ENCODE data around the gene NXNL2. TPM values are rescaled to one million over a fixed set of nuclear protein-coding genes. Genes with fewer than 3 reads are reported as not detected.

Gene NXNL2
- total and polyA plus RNA-seq, 8 donors = 0.29 to 1.4 (median 0.65) TPM; not detected in 1

DNA sequence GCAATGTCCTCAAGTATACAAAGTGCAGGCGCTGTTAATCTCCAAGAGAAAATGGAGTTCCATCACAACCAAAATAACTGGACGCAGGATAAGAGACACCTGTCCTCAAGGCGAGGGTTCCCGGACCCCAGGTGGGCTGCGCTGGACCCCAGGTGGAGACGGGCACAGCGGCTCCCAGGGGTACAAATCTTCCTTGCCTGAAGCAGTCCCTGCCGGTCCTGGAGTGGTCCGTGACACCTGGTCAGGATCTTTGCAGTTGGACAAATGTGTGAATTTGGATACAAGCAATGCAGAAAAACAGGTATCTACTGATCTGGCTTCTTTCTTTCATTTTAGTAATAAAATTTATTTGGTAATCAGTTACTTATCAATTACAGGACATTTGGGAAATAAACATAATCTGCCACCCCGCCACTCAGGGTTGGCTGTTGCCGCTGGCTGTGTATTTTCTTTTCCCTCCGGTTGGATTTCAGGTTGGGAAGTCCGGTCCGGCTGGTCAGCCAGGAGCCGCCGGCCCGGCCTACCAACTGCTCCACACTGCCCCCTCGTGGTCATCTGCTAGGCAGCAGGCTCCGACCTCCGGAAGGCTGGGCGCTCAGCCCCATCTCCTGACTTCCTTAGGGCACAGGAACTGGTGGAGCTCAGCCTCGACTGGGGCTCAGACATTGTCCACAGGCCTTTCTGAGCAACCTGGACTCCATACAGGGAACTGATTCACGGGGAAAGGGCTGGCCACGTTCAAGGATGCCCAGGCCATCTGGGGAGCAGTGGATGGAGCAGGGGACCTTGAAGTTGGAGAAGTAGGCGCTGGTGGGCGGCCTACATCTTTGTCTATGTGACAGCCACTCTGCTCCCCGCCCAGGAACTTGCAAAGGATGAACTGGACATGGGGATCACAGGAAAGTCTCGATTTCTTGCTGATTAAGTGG lies 43.4 kb downstream of the NXNL2 start:
- intact Hi-C loops (cut with DNase I) = no loop called here
- ATAC-seq (peak; percentile 98), DNase-seq (peak; percentile 67 to 96 (median 83))
- Histone ChIP-seq H3K9me3 (no peaks in the 10 kb centered on the region), H3K4me1 (peaks cover 0 to 6% of the 10 kb centered on the region in 2 donors), H3K27me3 (no peaks in the 10 kb centered on the region), H3K36me3 (no peaks in the 10 kb centered on the region), H3K27ac (no peak overlapping the region), H3K4me3 (no peak overlapping the region)
- TF ChIP-seq, protein P1, sequence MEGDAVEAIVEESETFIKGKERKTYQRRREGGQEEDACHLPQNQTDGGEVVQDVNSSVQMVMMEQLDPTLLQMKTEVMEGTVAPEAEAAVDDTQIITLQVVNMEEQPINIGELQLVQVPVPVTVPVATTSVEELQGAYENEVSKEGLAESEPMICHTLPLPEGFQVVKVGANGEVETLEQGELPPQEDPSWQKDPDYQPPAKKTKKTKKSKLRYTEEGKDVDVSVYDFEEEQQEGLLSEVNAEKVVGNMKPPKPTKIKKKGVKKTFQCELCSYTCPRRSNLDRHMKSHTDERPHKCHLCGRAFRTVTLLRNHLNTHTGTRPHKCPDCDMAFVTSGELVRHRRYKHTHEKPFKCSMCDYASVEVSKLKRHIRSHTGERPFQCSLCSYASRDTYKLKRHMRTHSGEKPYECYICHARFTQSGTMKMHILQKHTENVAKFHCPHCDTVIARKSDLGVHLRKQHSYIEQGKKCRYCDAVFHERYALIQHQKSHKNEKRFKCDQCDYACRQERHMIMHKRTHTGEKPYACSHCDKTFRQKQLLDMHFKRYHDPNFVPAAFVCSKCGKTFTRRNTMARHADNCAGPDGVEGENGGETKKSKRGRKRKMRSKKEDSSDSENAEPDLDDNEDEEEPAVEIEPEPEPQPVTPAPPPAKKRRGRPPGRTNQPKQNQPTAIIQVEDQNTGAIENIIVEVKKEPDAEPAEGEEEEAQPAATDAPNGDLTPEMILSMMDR (IDR thresholded peaks at IDR 0.05) = peak; percentile 97

DNA sequence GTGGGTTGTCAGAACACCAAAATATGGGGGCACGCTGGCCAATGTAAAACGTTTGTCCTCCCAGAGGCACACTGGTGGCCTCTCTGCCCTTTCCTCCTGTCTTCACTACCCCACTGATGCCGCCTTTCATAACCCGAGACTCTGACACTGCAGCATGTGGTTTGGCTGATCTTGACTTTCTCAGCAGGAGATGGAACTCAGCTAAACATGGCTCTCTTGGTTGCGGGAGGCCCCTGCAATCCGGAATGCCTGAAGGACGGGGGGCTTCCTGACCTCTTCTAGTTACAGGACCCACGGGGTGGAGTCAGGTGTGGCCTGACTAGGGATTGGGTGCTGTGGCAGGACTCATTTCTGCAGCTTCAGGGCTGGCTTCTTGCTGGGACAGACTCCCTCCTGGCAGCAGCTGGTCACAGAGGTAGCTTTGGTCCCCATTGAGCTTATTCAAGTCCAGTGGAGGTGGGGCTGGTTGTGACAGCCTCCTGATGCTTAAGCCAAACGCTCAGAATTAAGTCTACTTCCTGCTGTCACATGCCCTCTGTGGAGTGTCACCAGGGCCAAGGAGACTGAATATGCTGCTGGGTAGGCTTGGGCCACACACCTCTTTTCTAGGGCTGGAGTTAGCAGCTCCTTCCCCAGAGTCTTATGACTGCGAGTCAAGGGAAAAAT lies 44.2 kb downstream of the NXNL2 start:
- TF ChIP-seq, protein P1 (IDR thresholded peaks at IDR 0.05) = no peak
- DNase-seq (no peak), ATAC-seq (no peak)
- Histone ChIP-seq H3K9me3 (no peaks in the 10 kb centered on the region), H3K36me3 (no peaks in the 10 kb centered on the region), H3K27ac (no peak overlapping the region), H3K27me3 (no peaks in the 10 kb centered on the region), H3K4me1 (peaks cover 0 to 6% of the 10 kb centered on the region in 2 donors), H3K4me3 (no peak overlapping the region)
- intact Hi-C loops (cut with DNase I) = no loop called here

DNA sequence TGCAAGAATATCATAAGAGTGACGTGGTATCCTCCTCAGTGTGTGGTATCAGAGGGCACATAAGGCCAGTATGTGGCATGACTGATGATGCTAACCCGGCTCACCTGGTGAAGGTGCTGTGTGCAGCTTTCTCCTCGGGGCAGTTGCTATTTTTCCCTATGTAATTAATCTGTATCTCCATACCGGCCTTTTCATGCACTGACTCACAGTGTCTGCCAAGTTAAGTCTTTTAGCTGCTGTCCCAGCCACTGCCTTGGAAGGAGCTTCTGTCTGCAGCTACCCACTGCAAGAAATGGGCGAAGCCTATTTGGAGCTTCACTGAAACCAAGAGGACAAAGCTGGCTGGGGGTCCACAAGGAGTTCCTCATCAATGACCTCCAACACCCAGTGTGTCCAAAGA lies 46.0 kb downstream of the NXNL2 start:
- Histone ChIP-seq H3K4me3 (no peak overlapping the region), H3K27me3 (no peaks in the 10 kb centered on the region), H3K27ac (no peak overlapping the region), H3K36me3 (no peaks in the 10 kb centered on the region), H3K4me1 (no peaks in the 10 kb centered on the region), H3K9me3 (no peaks in the 10 kb centered on the region)
- TF ChIP-seq, protein P1 (IDR thresholded peaks at IDR 0.05) = no peak
- no peak for DNase-seq
- ATAC-seq = no peak
- intact Hi-C loops (cut with DNase I) = no loop called here

DNA sequence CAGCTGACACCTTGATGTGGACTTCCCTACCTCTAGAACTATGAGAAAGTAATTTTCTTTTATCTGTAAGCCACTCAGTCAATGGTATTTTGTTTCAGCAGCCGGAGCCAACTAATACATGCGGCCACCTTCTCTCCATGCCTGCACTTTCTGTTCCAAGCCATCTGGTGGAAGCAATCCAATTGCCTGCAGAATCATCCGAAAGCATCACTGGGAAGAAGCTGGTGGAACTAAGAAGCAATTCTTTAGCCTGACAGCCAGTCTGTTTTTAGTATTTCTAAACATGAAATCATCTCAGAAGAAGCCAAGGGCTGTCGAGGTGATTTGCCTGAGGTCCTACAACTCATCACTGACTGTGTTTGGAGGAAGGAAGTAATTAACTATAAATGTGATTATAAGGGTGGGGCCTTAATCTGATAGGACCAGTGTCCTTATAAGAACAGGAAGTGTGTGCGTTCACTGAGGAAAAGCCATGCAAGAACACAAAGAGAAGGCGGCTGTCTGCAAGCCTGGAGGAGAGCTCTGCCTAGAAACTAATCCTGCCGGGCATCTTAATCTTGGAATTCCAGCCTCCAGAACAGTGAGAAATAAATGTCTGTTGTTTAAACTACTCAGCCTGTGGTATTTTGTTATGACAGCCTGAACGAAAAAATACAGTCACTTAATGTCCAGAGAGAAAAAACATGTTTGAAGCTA lies 49.1 kb downstream of the NXNL2 start:
- no peak for DNase-seq
- H3K27ac ChIP-seq = no peak overlapping the region
- intact Hi-C loops (cut with DNase I) = no loop called here
- TF ChIP-seq, protein P1 (IDR thresholded peaks at IDR 0.05) = no peak
- no peaks in the 10 kb centered on the region for H3K36me3 ChIP-seq
- H3K27me3 ChIP-seq = no peaks in the 10 kb centered on the region
- ATAC-seq = no peak
- H3K4me1 ChIP-seq = no peaks in the 10 kb centered on the region
- no peaks in the 10 kb centered on the region for H3K9me3 ChIP-seq
- no peak overlapping the region for H3K4me3 ChIP-seq

DNA sequence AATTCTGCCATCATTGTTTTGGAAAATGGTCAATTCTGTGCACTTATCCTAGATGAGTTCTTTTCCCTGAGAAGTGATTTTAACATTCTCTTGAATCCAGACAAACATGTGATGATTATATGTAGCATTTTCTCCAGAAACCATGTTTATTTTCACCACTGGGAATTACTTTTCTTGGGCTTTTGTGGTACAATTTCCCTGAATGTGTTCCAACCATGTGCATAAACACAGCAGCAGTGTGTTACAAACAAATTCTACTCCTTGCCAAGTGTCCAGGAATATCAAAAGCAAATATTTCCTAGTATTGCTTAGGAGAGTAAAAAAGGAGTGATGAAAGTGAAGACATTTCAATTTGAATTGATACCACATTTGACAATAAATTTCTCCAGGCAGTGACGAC lies 50.4 kb downstream of the NXNL2 start:
- H3K9me3 ChIP-seq = no peaks in the 10 kb centered on the region
- no peaks in the 10 kb centered on the region for H3K36me3 ChIP-seq
- intact Hi-C loops (cut with DNase I) = no loop called here
- H3K4me1 ChIP-seq = no peaks in the 10 kb centered on the region
- no peak for DNase-seq
- H3K27me3 ChIP-seq = no peaks in the 10 kb centered on the region
- H3K27ac ChIP-seq = no peak overlapping the region
- H3K4me3 ChIP-seq = no peak overlapping the region
- ATAC-seq = no peak
- TF ChIP-seq, protein P1 (IDR thresholded peaks at IDR 0.05) = no peak
